ENCODE data around the gene ZNF654.

DNA sequence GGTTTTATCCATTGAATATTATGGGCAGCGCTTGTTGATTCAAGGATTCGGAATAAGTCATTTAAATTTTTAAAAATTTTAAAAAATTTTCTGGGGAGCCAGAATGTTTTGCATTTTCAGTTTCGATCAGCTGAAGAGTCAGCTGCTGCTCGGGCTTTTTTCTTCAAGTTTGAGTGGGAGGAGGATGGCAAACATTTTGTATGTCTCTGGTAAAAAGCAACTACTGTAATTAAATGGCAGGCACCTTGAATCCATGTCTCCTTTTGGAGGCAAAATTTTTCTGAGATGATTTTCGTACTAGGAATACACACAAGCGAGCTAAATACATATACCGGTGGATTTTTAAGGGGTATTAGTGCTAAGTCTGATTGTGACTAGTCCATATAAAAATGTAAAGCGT, 91.3 kb downstream of the ZNF654 start:
- no peak for TF ChIP-seq YY1 (IDR thresholded peaks at IDR 0.05; ENCODE audit: insufficient read depth, insufficient read length)
- TF ChIP-seq ZNF274 (IDR thresholded peaks at IDR 0.05; ENCODE audit: low read depth, low read length): no peak

All from NT2/D1 (cell line).